Osteoblast (primary cell): ENCODE results near the gene TKTL1. TPM values are rescaled to one million over a fixed set of nuclear protein-coding genes. Genes with fewer than 3 reads are reported as not detected.

ENCODE experiments used
- DNase-seq: peaks from one replicate; pipeline ENCODE4 v3.0.0; 2011; ENCODE audit warnings: low spot score, mixed read lengths; ENCODE audit not compliant: insufficient read length; ENCODE audit errors: missing footprints
- H2AFZ ChIP-seq: 2 replicates; pipeline ENCODE4 v1.6.0; 2011; ENCODE audit warnings: mild to moderate bottlenecking, low read length
- H3K27ac ChIP-seq: 2 replicates; pipeline ENCODE4 v1.5.1; 2011; ENCODE audit warnings: mild to moderate bottlenecking, low read depth, low read length, moderate library complexity
- H3K27me3 ChIP-seq: 2 replicates; pipeline ENCODE4 v1.6.0; 2012; ENCODE audit warnings: mild to moderate bottlenecking, control low read depth, inconsistent platforms, low read length, moderate library complexity; ENCODE audit not compliant: insufficient read depth
- H3K36me3 ChIP-seq: 2 replicates; pipeline ENCODE4 v1.5.1; 2011; ENCODE audit warnings: mild to moderate bottlenecking, low read length, control low read depth, moderate library complexity; ENCODE audit not compliant: insufficient read depth
- H3K4me1 ChIP-seq: 2 replicates; pipeline ENCODE4 v1.5.1; 2011; ENCODE audit warnings: mild to moderate bottlenecking, low read length, control low read depth, moderate library complexity; ENCODE audit not compliant: insufficient read depth
- H3K4me2 ChIP-seq: 2 replicates; pipeline ENCODE4 v1.6.0; 2011; ENCODE audit warnings: mild to moderate bottlenecking, low read length; ENCODE audit not compliant: insufficient read depth
- H3K4me3 ChIP-seq: fragments of 200-600 bp; sonication (generic); 3 replicates; pipeline ENCODE4 v1.5.1; 2012; ENCODE audit warnings: mild to moderate bottlenecking, low read length, inconsistent platforms; ENCODE audit not compliant: insufficient read depth
- H3K79me2 ChIP-seq: 2 replicates; pipeline ENCODE4 v1.6.0; 2012; ENCODE audit warnings: mild to moderate bottlenecking, low read length, control low read depth, inconsistent platforms; ENCODE audit not compliant: insufficient read depth
- H3K9me3 ChIP-seq: 2 replicates; pipeline ENCODE4 v1.5.1; 2011; ENCODE audit warnings: low read depth, low read length, control low read depth
- H4K20me1 ChIP-seq: 2 replicates; pipeline ENCODE4 v1.6.0; 2012; ENCODE audit warnings: mild to moderate bottlenecking, low read length, control low read depth; ENCODE audit not compliant: insufficient read depth
- total RNA-seq: library from RNA; depleted of rRNA; stranded (reverse); fragments of >200 nt; gene quantifications from 2 replicates; pipeline ENCODE4 v1.2.3, GENCODE V29; 2012
- TF ChIP-seq, protein P1 (sequence below): IDR thresholded peaks from 2 replicates; pipeline ENCODE4 v1.5.1; 2011; ENCODE audit warnings: mild to moderate bottlenecking, low read depth, low read length, moderate library complexity; ENCODE audit errors: extremely low read depth

The TKTL1 gene
- total RNA-seq, 1 donor = not detected

DNA sequence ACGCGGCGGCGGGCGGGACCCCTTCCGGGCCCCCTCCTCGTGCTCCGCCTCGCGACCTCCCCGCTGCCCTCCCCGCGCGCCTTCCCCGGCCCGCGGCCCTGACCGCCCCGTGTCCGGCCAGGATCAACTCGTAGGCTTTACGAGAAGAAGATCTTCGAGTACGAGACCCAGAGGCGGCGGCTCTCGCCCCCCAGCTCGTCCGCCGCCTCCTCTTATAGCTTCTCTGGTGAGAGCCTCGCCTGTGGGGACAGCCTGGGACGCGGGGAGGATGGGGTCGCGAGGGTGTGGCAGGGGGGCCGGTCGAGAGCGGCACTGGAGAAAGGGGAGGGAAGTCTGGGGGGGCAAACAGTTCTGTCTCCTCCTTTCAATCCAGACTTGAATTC lies 84.0 kb downstream of the TKTL1 start:
- Histone ChIP-seq H3K79me2 (peaks cover 21% of the 10 kb centered on the region), H2AFZ (no peak overlapping the region), H4K20me1 (peaks cover 2% of the 10 kb centered on the region), H3K27me3 (no peaks in the 10 kb centered on the region), H3K27ac (peak overlapping the region; percentile 90), H3K4me3 (peak overlapping the region; percentile 82), H3K4me1 (peaks cover 9% of the 10 kb centered on the region), H3K36me3 (peaks cover 12% of the 10 kb centered on the region), H3K9me3 (no peaks in the 10 kb centered on the region), H3K4me2 (peak overlapping the region; percentile 85)
- no peak for DNase-seq
- TF ChIP-seq, protein P1, sequence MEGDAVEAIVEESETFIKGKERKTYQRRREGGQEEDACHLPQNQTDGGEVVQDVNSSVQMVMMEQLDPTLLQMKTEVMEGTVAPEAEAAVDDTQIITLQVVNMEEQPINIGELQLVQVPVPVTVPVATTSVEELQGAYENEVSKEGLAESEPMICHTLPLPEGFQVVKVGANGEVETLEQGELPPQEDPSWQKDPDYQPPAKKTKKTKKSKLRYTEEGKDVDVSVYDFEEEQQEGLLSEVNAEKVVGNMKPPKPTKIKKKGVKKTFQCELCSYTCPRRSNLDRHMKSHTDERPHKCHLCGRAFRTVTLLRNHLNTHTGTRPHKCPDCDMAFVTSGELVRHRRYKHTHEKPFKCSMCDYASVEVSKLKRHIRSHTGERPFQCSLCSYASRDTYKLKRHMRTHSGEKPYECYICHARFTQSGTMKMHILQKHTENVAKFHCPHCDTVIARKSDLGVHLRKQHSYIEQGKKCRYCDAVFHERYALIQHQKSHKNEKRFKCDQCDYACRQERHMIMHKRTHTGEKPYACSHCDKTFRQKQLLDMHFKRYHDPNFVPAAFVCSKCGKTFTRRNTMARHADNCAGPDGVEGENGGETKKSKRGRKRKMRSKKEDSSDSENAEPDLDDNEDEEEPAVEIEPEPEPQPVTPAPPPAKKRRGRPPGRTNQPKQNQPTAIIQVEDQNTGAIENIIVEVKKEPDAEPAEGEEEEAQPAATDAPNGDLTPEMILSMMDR = no peak

Other genes with a start within 250 kb of the TKTL1 start
- gene MECP2, start 198.1 kb upstream of the TKTL1 start, total RNA-seq = 31.1 and 33.3 TPM in 2 replicates
- not detected in 2 replicates for gene OPN1LW, start 151.6 kb upstream of the TKTL1 start, total RNA-seq
- gene OPN1MW, start 113.2 kb upstream of the TKTL1 start, total RNA-seq = not detected in 2 replicates
- gene OPN1MW2, start 76.0 kb upstream of the TKTL1 start, total RNA-seq = not detected in 2 replicates
- not detected in 2 replicates for gene OPN1MW3, start 38.2 kb upstream of the TKTL1 start, total RNA-seq
- not detected in 2 replicates for gene TEX28, start 671 bp upstream of the TKTL1 start, total RNA-seq
- 2,632 and 3,431 TPM in 2 replicates for gene FLNA, start 78.8 kb downstream of the TKTL1 start, total RNA-seq
- gene EMD, start 83.5 kb downstream of the TKTL1 start, total RNA-seq = 28.0 and 29.7 TPM in 2 replicates
- 1,832 and 2,517 TPM in 2 replicates for gene RPL10, start 102.6 kb downstream of the TKTL1 start, total RNA-seq
- gene DNASE1L1, start 113.5 kb downstream of the TKTL1 start, total RNA-seq = 58.9 and 74.6 TPM in 2 replicates
- gene TAFAZZIN, start 115.7 kb downstream of the TKTL1 start, total RNA-seq = 15.6 and 19.2 TPM in 2 replicates
- 59.2 and 61.9 TPM in 2 replicates for gene ATP6AP1, start 132.9 kb downstream of the TKTL1 start, total RNA-seq
- gene GDI1, start 141.4 kb downstream of the TKTL1 start, total RNA-seq = 67.5 and 74.6 TPM in 2 replicates
- 46.0 and 48.1 TPM in 2 replicates for gene FAM50A, start 148.3 kb downstream of the TKTL1 start, total RNA-seq
- gene PLXNA3, start 162.5 kb downstream of the TKTL1 start, total RNA-seq = 15.9 and 18.8 TPM in 2 replicates
- 16.5 and 21.7 TPM in 2 replicates for gene LAGE3, start 183.5 kb downstream of the TKTL1 start, total RNA-seq
- gene UBL4A, start 190.8 kb downstream of the TKTL1 start, total RNA-seq = 30.4 and 31.5 TPM in 2 replicates
- gene SLC10A3, start 194.8 kb downstream of the TKTL1 start, total RNA-seq = 34.5 and 36.2 TPM in 2 replicates
- 20.6 and 21.4 TPM in 2 replicates for gene FAM3A, start 220.4 kb downstream of the TKTL1 start, total RNA-seq